Esophagus squamous epithelium (tissue), 4 donors: ENCODE results near the gene MBD4.

ENCODE experiments used
- POLR2A ChIP-seq, 4 donors: fragments of 450-650 bp; IDR thresholded peaks; one replicate each; pipeline ENCODE4 v1.6.1; 2017; ENCODE audit warnings: antibody characterized with exemption in 4 of 4, mild to moderate bottlenecking in 4 of 4, moderate library complexity in 3 of 4
- TF ChIP-seq, protein P1 (sequence below), 6 experiments: fragments of 450-650 bp in 4 of 6; fragments of 200-600 bp in 2 of 6; sonication (generic) in 2 of 6; IDR thresholded peaks; one replicate each; pipeline ENCODE4 v1.5.1; 2016 to 2019; ENCODE audit warnings: antibody characterized with exemption in 6 of 6, mild to moderate bottlenecking in 4 of 6, moderate library complexity in 4 of 6

DNA sequence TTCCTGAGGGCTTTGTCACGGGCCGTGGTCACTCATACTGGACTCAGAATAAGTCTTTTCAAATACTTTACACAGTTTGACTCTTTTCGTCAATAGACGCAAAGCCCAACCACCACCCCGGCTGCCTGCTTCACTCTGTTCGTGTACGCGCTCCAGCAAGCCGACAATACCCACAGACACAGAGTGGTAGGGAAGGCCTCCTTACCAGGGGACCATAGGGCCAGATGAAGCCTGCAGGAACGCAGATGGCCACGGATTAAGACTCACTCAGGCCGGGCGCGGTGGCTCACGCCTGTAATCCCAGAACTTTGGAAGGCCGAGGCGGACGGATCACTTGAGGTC is 41.0 kb downstream of the MBD4 start:
- TF ChIP-seq POLR2A (IDR thresholded peaks at IDR 0.05) = no peak
- TF ChIP-seq, protein P1, sequence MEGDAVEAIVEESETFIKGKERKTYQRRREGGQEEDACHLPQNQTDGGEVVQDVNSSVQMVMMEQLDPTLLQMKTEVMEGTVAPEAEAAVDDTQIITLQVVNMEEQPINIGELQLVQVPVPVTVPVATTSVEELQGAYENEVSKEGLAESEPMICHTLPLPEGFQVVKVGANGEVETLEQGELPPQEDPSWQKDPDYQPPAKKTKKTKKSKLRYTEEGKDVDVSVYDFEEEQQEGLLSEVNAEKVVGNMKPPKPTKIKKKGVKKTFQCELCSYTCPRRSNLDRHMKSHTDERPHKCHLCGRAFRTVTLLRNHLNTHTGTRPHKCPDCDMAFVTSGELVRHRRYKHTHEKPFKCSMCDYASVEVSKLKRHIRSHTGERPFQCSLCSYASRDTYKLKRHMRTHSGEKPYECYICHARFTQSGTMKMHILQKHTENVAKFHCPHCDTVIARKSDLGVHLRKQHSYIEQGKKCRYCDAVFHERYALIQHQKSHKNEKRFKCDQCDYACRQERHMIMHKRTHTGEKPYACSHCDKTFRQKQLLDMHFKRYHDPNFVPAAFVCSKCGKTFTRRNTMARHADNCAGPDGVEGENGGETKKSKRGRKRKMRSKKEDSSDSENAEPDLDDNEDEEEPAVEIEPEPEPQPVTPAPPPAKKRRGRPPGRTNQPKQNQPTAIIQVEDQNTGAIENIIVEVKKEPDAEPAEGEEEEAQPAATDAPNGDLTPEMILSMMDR (IDR thresholded peaks at IDR 0.05) = no peak
